ENCODE results near the gene B9D2. TPM values are rescaled to one million over a fixed set of nuclear protein-coding genes. Genes with fewer than 3 reads are reported as not detected.

The B9D2 gene
- total RNA-seq, 2 donors from 2014 or later, result 6.2 to 8.6 TPM

DNA sequence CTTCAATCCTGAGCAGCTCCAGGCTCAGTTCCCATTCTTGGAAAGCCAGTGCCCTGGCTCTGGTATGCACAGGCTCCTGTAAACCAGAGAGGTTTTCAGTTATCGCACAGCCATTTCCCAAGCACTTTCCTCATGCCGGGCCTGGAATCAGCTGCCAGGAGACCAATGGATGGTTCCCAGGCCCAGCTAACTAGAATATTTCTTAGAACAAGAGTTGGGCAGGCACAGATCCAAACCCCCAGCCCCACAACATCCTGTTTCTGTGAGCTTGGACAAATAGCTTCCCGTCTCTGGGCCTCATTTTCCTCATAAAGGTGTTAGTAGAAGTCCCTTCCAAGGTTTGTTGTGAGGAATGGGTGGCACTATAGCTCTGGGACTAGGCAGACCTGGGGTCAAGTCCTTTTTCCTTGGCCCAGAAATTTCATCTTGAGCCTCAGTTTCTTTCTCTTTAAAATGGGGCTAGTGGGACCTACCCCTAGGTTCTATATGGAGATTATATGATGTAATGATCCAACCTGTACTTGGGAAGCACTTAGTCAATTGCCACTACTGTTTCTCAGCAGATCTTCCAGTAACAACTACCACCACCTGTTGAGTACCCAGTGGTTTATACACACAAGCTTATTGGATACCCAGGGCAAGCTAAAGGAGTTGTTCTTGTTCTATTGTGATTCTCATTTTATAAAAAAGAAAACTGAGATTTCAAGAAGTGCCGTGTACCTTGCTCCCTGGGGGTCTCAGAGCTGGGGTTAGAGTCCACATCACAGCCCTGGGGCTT, 59.1 kb downstream of the B9D2 start:
- intact Hi-C loops (cut with DNase I, micrococcal nuclease), result loop anchor here in 1 of 2 donors (10.0 kb wide), 1 partner anchor 100 kb away; no protein-coding TSS in a partner anchor
- DNase-seq (no peak), ATAC-seq (no peak)

Other genes starting within 250 kb of the B9D2 start
- gene CYP2F1, start 249.7 kb downstream of the B9D2 start, total RNA-seq, result not detected
- 10 to 100 TPM; 22.6 to 44.9 TPM for gene CYP2S1, start 170.9 kb downstream of the B9D2 start, total RNA-seq
- 10 to 100 TPM in 1 of 2 donors, 1 to 10 TPM in 1; 6.3 to 27.4 TPM for gene AXL, start 144.9 kb downstream of the B9D2 start, total RNA-seq
- gene HNRNPUL1, start 99.8 kb downstream of the B9D2 start, total RNA-seq, result 100 to 1,000 TPM; 162 to 172 TPM
- 10 to 100 TPM; 24.1 to 26.3 TPM for gene CCDC97, start 54.0 kb downstream of the B9D2 start, total RNA-seq
- 10 to 100 TPM in 1 of 2 donors, 1 to 10 TPM in 1; 7.4 to 14.7 TPM for gene TGFB1, start 10.2 kb downstream of the B9D2 start, total RNA-seq
- 1 to 10 TPM; 2.8 to 4.9 TPM for gene TMEM91, start 12.4 kb upstream of the B9D2 start, total RNA-seq
- gene EXOSC5, start 33.2 kb upstream of the B9D2 start, total RNA-seq, result 10 to 100 TPM; 11.8 to 12.7 TPM
- 10 to 100 TPM; 17.3 to 20.4 TPM for gene BCKDHA, start 33.7 kb upstream of the B9D2 start, total RNA-seq
- gene B3GNT8, start 63.2 kb upstream of the B9D2 start, total RNA-seq, result 10 to 100 TPM; 28.7 to 94.9 TPM
- 10 to 100 TPM; 43.6 to 48.9 TPM for gene DMAC2, start 75.8 kb upstream of the B9D2 start, total RNA-seq
- gene ERICH4, start 79.0 kb upstream of the B9D2 start, total RNA-seq, result not detected
- gene CEACAM21, start 212.0 kb upstream of the B9D2 start, total RNA-seq, result 1 to 10 TPM in 1 of 2 donors, not detected in 1; 1.5 TPM

All from left colon (tissue), 2 donors.